ENCODE results near the gene FTCDNL1.

FTCDNL1 gene

GRCh38 chr2:199850718-199851500 is at the start of gene FTCDNL1:
Gene FTCDNL1 (minus strand): TSS chr2:199851192. CDS start chr2:199848962, 2,230 bp downstream.
- DNase-seq (ENCODE audit: low read depth), result peak; percentile 17

GRCh38 chr2:199896617-199897016 is 45.6 kb upstream of the FTCDNL1 start:
- DNase-seq (ENCODE audit: low read depth), result no peak

- DNase-seq (ENCODE audit: low read depth), result peak; percentile 41
Observed at GRCh38 chr2:199895406-199895805, 44.4 kb upstream of the FTCDNL1 start.

GRCh38 chr2:199883474-199884212 is 32.7 kb upstream of the FTCDNL1 start:
- DNase-seq (ENCODE audit: low read depth), result no peak

- DNase-seq (ENCODE audit: low read depth), result no peak
Observed at GRCh38 chr2:199882667-199883066, 31.7 kb upstream of the FTCDNL1 start.

- peak; percentile 23 for DNase-seq (ENCODE audit: low read depth)
Observed at GRCh38 chr2:199875400-199875799, 24.4 kb upstream of the FTCDNL1 start.

GRCh38 chr2:199874209-199874608 is 23.2 kb upstream of the FTCDNL1 start:
- DNase-seq (ENCODE audit: low read depth), result no peak

GRCh38 chr2:199870581-199870980 is 19.6 kb upstream of the FTCDNL1 start:
- no peak for DNase-seq (ENCODE audit: low read depth)

GRCh38 chr2:199869653-199870052 is 18.7 kb upstream of the FTCDNL1 start:
- DNase-seq (ENCODE audit: low read depth), result no peak

GRCh38 chr2:199869227-199869541 is 18.2 kb upstream of the FTCDNL1 start:
- no peak for DNase-seq (ENCODE audit: low read depth)

- DNase-seq (ENCODE audit: low read depth), result no peak
Observed at GRCh38 chr2:199868431-199869226, 17.6 kb upstream of the FTCDNL1 start.

- DNase-seq (ENCODE audit: low read depth), result no peak
Observed at GRCh38 chr2:199865905-199866304, 14.9 kb upstream of the FTCDNL1 start.

GRCh38 chr2:199862788-199863187 is 11.8 kb upstream of the FTCDNL1 start:
- no peak for DNase-seq (ENCODE audit: low read depth)

- DNase-seq (ENCODE audit: low read depth), result no peak
Observed at GRCh38 chr2:199861132-199861774, 10.3 kb upstream of the FTCDNL1 start.

GRCh38 chr2:199855812-199856211 is 4.8 kb upstream of the FTCDNL1 start:
- no peak for DNase-seq (ENCODE audit: low read depth)

- DNase-seq (ENCODE audit: low read depth), result no peak
Observed at GRCh38 chr2:199851883-199852282, 891 bp upstream of the FTCDNL1 start.

GRCh38 chr2:199851501-199851810 is 464 bp upstream of the FTCDNL1 start:
- DNase-seq (ENCODE audit: low read depth), result no peak

GRCh38 chr2:199850218-199850717 is 724 bp downstream of the FTCDNL1 start:
- no peak for DNase-seq (ENCODE audit: low read depth)

GRCh38 chr2:199848389-199849130 is 2.4 kb downstream of the FTCDNL1 start:
- no peak for DNase-seq (ENCODE audit: low read depth)

GRCh38 chr2:199847181-199847864 is 3.7 kb downstream of the FTCDNL1 start:
- DNase-seq (ENCODE audit: low read depth), result no peak

Measured in GM04503 (cell line).